T-cell (primary cell): ENCODE measurements around the gene WNT3A. TPM values are rescaled to one million over a fixed set of nuclear protein-coding genes. Genes with fewer than 3 reads are reported as not detected.

ENCODE experiments used
- ATAC-seq, 4 experiments: fragments of 200-7000 bp in 3 of 4; fragments of 150-1000 bp in 1 of 4; cut with Tn5 transposase; replicated peaks in 1 of 4; 1 replicate in 3 of 4; 2 replicates in 1 of 4; pipeline ENCODE4 v1.10.0; 2021; ENCODE audit warnings: moderate library complexity in 3 of 4, mild to moderate bottlenecking in 2 of 4, moderate number of reproducible peaks in 1 of 4
- CTCF ChIA-PET, 2 donors: fragments of 300-600 bp; sonication (Branson Sonifier 250); formaldehyde crosslinking; loops; one replicate each; lab custom pipeline; 2022; ENCODE audit warnings: antibody characterized with exemption in 2 of 2; lab: Charles Lee
- POLR2A ChIA-PET, 2 donors: fragments of 300-600 bp; sonication (Branson Sonifier 250); formaldehyde crosslinking; loops; one replicate each; lab custom pipeline; 2022; ENCODE audit warnings: antibody characterized with exemption in 2 of 2; lab: Charles Lee
- DNase-seq, 35 experiments: peaks; one replicate each; pipeline versions ENCODE4 v3.0.0 to v3.0.0-alpha.2; 2013 to 2023
- H3K27ac ChIP-seq: one replicate; pipeline ENCODE4 v1.5.1; 2013; ENCODE audit warnings: low read length
- H3K27me3 ChIP-seq, 2 experiments: replicated peaks in 1 of 2; 1 replicate in 1 of 2; 2 replicates in 1 of 2; pipeline versions ENCODE4 v1.6.1 to v1.7.0; 2013; ENCODE audit warnings: low read length in 1 of 2, mixed read lengths in 1 of 2; ENCODE audit not compliant: control insufficient read depth in 2 of 2, insufficient read depth in 2 of 2; ENCODE audit errors: extremely low read depth in 1 of 2
- H3K36me3 ChIP-seq, 2 donors: 1 replicate in 1 of 2; 2 replicates in 1 of 2; pipeline versions ENCODE4 v1.6.1 to v1.7.0; 2013; ENCODE audit warnings: low read length in 1 of 2; ENCODE audit not compliant: control insufficient read depth in 2 of 2, insufficient read depth in 1 of 2; ENCODE audit errors: extremely low read depth in 1 of 2
- H3K4me1 ChIP-seq, 2 experiments: 1 replicate in 1 of 2; 2 replicates in 1 of 2; pipeline versions ENCODE4 v1.6.1 to v1.7.0; 2013; ENCODE audit warnings: low read length in 2 of 2, mixed read lengths in 1 of 2; ENCODE audit not compliant: insufficient read depth in 2 of 2, control insufficient read depth in 1 of 2; ENCODE audit errors: extremely low read depth in 1 of 2
- H3K4me3 ChIP-seq, 2 donors: 1 replicate in 1 of 2; 2 replicates in 1 of 2; pipeline versions ENCODE4 v1.5.1 to v1.7.0; 2013; ENCODE audit warnings: mild to moderate bottlenecking in 2 of 2, low read length in 1 of 2, moderate library complexity in 1 of 2; ENCODE audit not compliant: control insufficient read depth in 1 of 2; ENCODE audit errors: extremely low read depth in 1 of 2
- H3K9me3 ChIP-seq: 2 replicates; pipeline ENCODE4 v1.7.0; 2013
- H3K27ac Mint-ChIP-seq, 2 donors: one replicate each; pipeline ENCODE4 v1.8.0; 2020 to 2021; ENCODE audit warnings: mild to moderate bottlenecking in 2 of 2, mixed read lengths in 2 of 2
- H3K27me3 Mint-ChIP-seq, 2 donors: one replicate each; pipeline ENCODE4 v1.8.0; 2021 to 2022; ENCODE audit warnings: mixed read lengths in 2 of 2
- H3K36me3 Mint-ChIP-seq: one replicate; pipeline ENCODE4 v1.8.0; 2021; ENCODE audit warnings: mixed read lengths
- H3K4me1 Mint-ChIP-seq, 3 donors: one replicate each; pipeline ENCODE4 v1.8.0; 2020 to 2022; ENCODE audit warnings: mixed read lengths in 3 of 3, mild to moderate bottlenecking in 1 of 3
- H3K4me3 Mint-ChIP-seq, 3 donors: one replicate each; pipeline ENCODE4 v1.8.0; 2020 to 2022; ENCODE audit warnings: mild to moderate bottlenecking in 3 of 3, mixed read lengths in 3 of 3, moderate library complexity in 3 of 3
- H3K9me3 Mint-ChIP-seq, 3 donors: one replicate each; pipeline ENCODE4 v1.8.0; 2020 to 2022; ENCODE audit warnings: mixed read lengths in 3 of 3
- WGBS: methylation state at CpG from one replicate; pipeline ENCODE4 v1.1.5; 2013; ENCODE audit warnings: missing lambda C conversion rate; ENCODE audit not compliant: insufficient coverage; 5-methylcytosine and 5-hydroxymethylcytosine counted together
- total RNA-seq, 35 experiments: library from RNA in 6 of 35; stranded (reverse) in 6 of 35; fragments of 120-200 nt in 1 of 35; gene quantifications; one replicate each; pipeline versions ENCODE4 v1.2.1 to v1.2.4 and lab custom pipeline; 2013 to 2026

Gene WNT3A
- total RNA-seq, 5 donors from 2014 or later (not counting 1 experiment from before 2014, with no cell fraction given) = 0.10 to 0.28 TPM; not detected in 3

GRCh38 chr1:228039986-228040385 is 33.2 kb downstream of the WNT3A start:
- 68% methylated on average over 3 of the region's 3 CpGs for WGBS
- peaks cover 5 to 56% of the 10 kb centered on the region in 2 experiments for H3K27me3 ChIP-seq
- peaks cover 17 to 38% of the 10 kb centered on the region in 2 donors for H3K27me3 Mint-ChIP-seq
- H3K36me3 ChIP-seq = no peaks in the 10 kb centered on the region
- H3K4me1 Mint-ChIP-seq = peaks cover 0 to 2% (median 0%) of the 10 kb centered on the region in 3 donors
- H3K27ac Mint-ChIP-seq = no peak overlapping the region
- H3K9me3 Mint-ChIP-seq = no peaks in the 10 kb centered on the region
- ChIA-PET CTCF (no interaction called here), POLR2A (no interaction called here)
- no peak overlapping the region for H3K4me3 Mint-ChIP-seq
- H3K4me1 ChIP-seq = peaks cover 0 to 9% of the 10 kb centered on the region in 2 experiments
- H3K9me3 ChIP-seq = no peaks in the 10 kb centered on the region
- no peak overlapping the region for H3K27ac ChIP-seq
- no peak for ATAC-seq
- H3K4me3 ChIP-seq = no peak overlapping the region
- DNase-seq = peak in 1 of 35 experiments; percentile 19
- H3K36me3 Mint-ChIP-seq = no peaks in the 10 kb centered on the region

GRCh38 chr1:228041316-228041715 is 34.5 kb downstream of the WNT3A start:
- Histone ChIP-seq H3K27ac (no peak overlapping the region), H3K27me3 (peaks cover 5 to 43% of the 10 kb centered on the region in 2 experiments), H3K9me3 (no peaks in the 10 kb centered on the region), H3K36me3 (no peaks in the 10 kb centered on the region), H3K4me3 (no peak overlapping the region), H3K4me1 (peaks cover 0 to 9% of the 10 kb centered on the region in 2 experiments)
- Mint-ChIP-seq H3K9me3 (no peaks in the 10 kb centered on the region), H3K27ac (no peak overlapping the region), H3K4me3 (no peak overlapping the region), H3K36me3 (no peaks in the 10 kb centered on the region), H3K27me3 (peaks cover 15 to 27% of the 10 kb centered on the region in 2 donors), H3K4me1 (peaks cover 0 to 2% (median 0%) of the 10 kb centered on the region in 3 donors)
- WGBS = 68% methylated on average over 2 of the region's 2 CpGs
- ChIA-PET CTCF (no interaction called here), POLR2A (no interaction called here)
- no peak for DNase-seq
- ATAC-seq = no peak

- ChIA-PET CTCF (no interaction called here), POLR2A (no interaction called here)
- Mint-ChIP-seq H3K4me1 (peaks cover 0 to 2% (median 0%) of the 10 kb centered on the region in 3 donors), H3K36me3 (no peaks in the 10 kb centered on the region), H3K4me3 (no peak overlapping the region), H3K27me3 (peaks cover 11 to 23% of the 10 kb centered on the region in 2 donors), H3K9me3 (no peaks in the 10 kb centered on the region), H3K27ac (no peak overlapping the region)
- no peak overlapping the region for H3K27ac ChIP-seq
- no peaks in the 10 kb centered on the region for H3K36me3 ChIP-seq
- H3K27me3 ChIP-seq = peaks cover 0 to 31% of the 10 kb centered on the region in 2 experiments
- ATAC-seq = no peak
- H3K4me1 ChIP-seq = peaks cover 0 to 5% of the 10 kb centered on the region in 2 experiments
- H3K4me3 ChIP-seq = no peak overlapping the region
- no peaks in the 10 kb centered on the region for H3K9me3 ChIP-seq
- no peak for DNase-seq
Observed at GRCh38 chr1:228042508-228042907, 35.7 kb downstream of the WNT3A start.

GRCh38 chr1:228043281-228043848 is 36.6 kb downstream of the WNT3A start:
- WGBS = 43% methylated on average over 3 of the region's 7 CpGs
- POLR2A ChIA-PET = no interaction called here
- no peaks in the 10 kb centered on the region for H3K36me3 ChIP-seq
- CTCF ChIA-PET = no interaction called here
- Mint-ChIP-seq H3K4me3 (no peak overlapping the region), H3K27ac (no peak overlapping the region), H3K27me3 (peaks cover 11 to 18% of the 10 kb centered on the region in 2 donors), H3K4me1 (no peaks in the 10 kb centered on the region), H3K36me3 (no peaks in the 10 kb centered on the region), H3K9me3 (no peaks in the 10 kb centered on the region)
- no peak for ATAC-seq
- no peak overlapping the region for H3K4me3 ChIP-seq
- no peaks in the 10 kb centered on the region for H3K9me3 ChIP-seq
- no peak overlapping the region for H3K27ac ChIP-seq
- peaks cover 0 to 25% of the 10 kb centered on the region in 2 experiments for H3K27me3 ChIP-seq
- H3K4me1 ChIP-seq = no peaks in the 10 kb centered on the region
- peak in 1 of 35 experiments; percentile 2 for DNase-seq

- ChIA-PET CTCF (no interaction called here), POLR2A (no interaction called here)
- no peak overlapping the region for H3K4me3 Mint-ChIP-seq
- no peak overlapping the region for H3K27ac ChIP-seq
- peaks cover 0 to 21% of the 10 kb centered on the region in 2 experiments for H3K27me3 ChIP-seq
- no peaks in the 10 kb centered on the region for H3K4me1 Mint-ChIP-seq
- H3K27ac Mint-ChIP-seq = no peak overlapping the region
- H3K27me3 Mint-ChIP-seq = peaks cover 8 to 9% of the 10 kb centered on the region in 2 donors
- WGBS = 75% methylated on average over 2 of the region's 3 CpGs
- H3K4me1 ChIP-seq = no peaks in the 10 kb centered on the region
- DNase-seq (peak in 3 of 35 experiments; percentile 1 to 9 (median 3)), ATAC-seq (no peak)
- no peaks in the 10 kb centered on the region for H3K9me3 Mint-ChIP-seq
- no peaks in the 10 kb centered on the region for H3K36me3 Mint-ChIP-seq
- H3K4me3 ChIP-seq = no peak overlapping the region
- no peaks in the 10 kb centered on the region for H3K36me3 ChIP-seq
- H3K9me3 ChIP-seq = no peaks in the 10 kb centered on the region
Observed at GRCh38 chr1:228044961-228045360, 38.2 kb downstream of the WNT3A start.

GRCh38 chr1:228045405-228045804 is 38.6 kb downstream of the WNT3A start:
- H3K27ac ChIP-seq = no peak overlapping the region
- ATAC-seq (no peak), DNase-seq (no peak)
- Mint-ChIP-seq H3K4me1 (no peaks in the 10 kb centered on the region), H3K27ac (no peak overlapping the region), H3K36me3 (no peaks in the 10 kb centered on the region), H3K9me3 (no peaks in the 10 kb centered on the region), H3K27me3 (peaks cover 8 to 9% of the 10 kb centered on the region in 2 donors), H3K4me3 (no peak overlapping the region)
- H3K4me3 ChIP-seq = no peak overlapping the region
- no peaks in the 10 kb centered on the region for H3K36me3 ChIP-seq
- ChIA-PET POLR2A (no interaction called here), CTCF (no interaction called here)
- H3K27me3 ChIP-seq = peaks cover 0 to 21% of the 10 kb centered on the region in 2 experiments
- WGBS = 63% methylated on average over 5 of the region's 7 CpGs
- no peaks in the 10 kb centered on the region for H3K9me3 ChIP-seq
- no peaks in the 10 kb centered on the region for H3K4me1 ChIP-seq
